Endothelial cell of umbilical vein (primary cell): ENCODE data around the gene UBE3D. TPM values are rescaled to one million over a fixed set of nuclear protein-coding genes. Genes with fewer than 3 reads are reported as not detected.

Experiments used
- BruUV-seq: library from RNA; stranded (reverse); fragments of 400-500 nt; replicated peaks from 2 replicates; lab custom pipeline; 2021; lab: Mats Ljungman, UMichigan
- CTCF ChIA-PET: fragments of 300-600, 350-600 bp; sonication (Branson Sonifier 250); formaldehyde crosslinking; loops from one replicate; lab custom pipeline; 2021; ENCODE audit warnings: antibody characterized with exemption, inconsistent platforms; lab: Charles Lee
- POLR2A ChIA-PET: fragments of 300-600, 350-600 bp; sonication (Branson Sonifier 250); formaldehyde crosslinking; loops from one replicate; lab custom pipeline; 2021; ENCODE audit warnings: antibody characterized with exemption, inconsistent platforms; lab: Charles Lee
- DNase-seq: peaks from one replicate; pipeline ENCODE4 v3.0.0-alpha.2; 2011; ENCODE audit warnings: low read depth, low spot score
- FAIRE-seq: peaks from 2 replicates; lab custom pipeline; 2011; peaks lifted over from hg19 to GRCh38; lab: Jason Lieb, UNC
- H2AFZ ChIP-seq: 2 replicates; pipeline ENCODE4 v1.6.0; 2012; ENCODE audit warnings: low read depth, low read length, control low read depth, inconsistent platforms
- H3K27ac ChIP-seq: 2 replicates; pipeline ENCODE4 v1.5.1; 2011; ENCODE audit warnings: low read depth, mild to moderate bottlenecking, control low read depth, low read length, moderate library complexity; ENCODE audit not compliant: insufficient read depth
- H3K27me3 ChIP-seq, 2 experiments: 2 replicates each; pipeline versions ENCODE4 v1.6.0 to v1.6.1; 2011; ENCODE audit warnings: low read length in 2 of 2, mixed read lengths in 1 of 2; ENCODE audit not compliant: control insufficient read depth in 2 of 2, insufficient read depth in 2 of 2
- H3K36me3 ChIP-seq, 2 experiments: 2 replicates in 1 of 2; 3 replicates in 1 of 2; pipeline ENCODE4 v1.5.1; 2011; ENCODE audit warnings: low read length in 2 of 2, mild to moderate bottlenecking in 1 of 2, moderate library complexity in 1 of 2; ENCODE audit not compliant: control insufficient read depth in 2 of 2, insufficient read depth in 2 of 2; ENCODE audit errors: extremely low read depth in 1 of 2
- H3K4me1 ChIP-seq: 3 replicates; pipeline ENCODE4 v1.5.1; 2011; ENCODE audit warnings: mild to moderate bottlenecking, low read length; ENCODE audit not compliant: control insufficient read depth, insufficient read depth; ENCODE audit errors: extremely low read depth
- H3K4me2 ChIP-seq: 2 replicates; pipeline ENCODE4 v1.6.1; 2011; ENCODE audit warnings: low read length, control low read depth, mixed read lengths; ENCODE audit not compliant: insufficient read depth
- H3K4me3 ChIP-seq, 3 experiments: fragments of 200-600 bp in 1 of 3; sonication (generic), shearing (Covaris generic) in 1 of 3; replicated peaks in 1 of 3; 2 replicates each; pipeline ENCODE4 v1.5.1; 2011 to 2016; ENCODE audit warnings: control low read depth in 3 of 3, low read length in 3 of 3, mild to moderate bottlenecking in 2 of 3, inconsistent platforms in 1 of 3, low read depth in 1 of 3, moderate library complexity in 1 of 3; ENCODE audit not compliant: insufficient read depth in 1 of 3
- H3K79me2 ChIP-seq: 2 replicates; pipeline ENCODE4 v1.6.0; 2012; ENCODE audit warnings: low read length, inconsistent platforms; ENCODE audit not compliant: control insufficient read depth, insufficient read depth
- H3K9ac ChIP-seq: replicated peaks from 2 replicates; pipeline ENCODE3; 2011; ENCODE audit warnings: low read length, control low read depth; ENCODE audit not compliant: insufficient read depth; ENCODE audit errors: extremely low read depth
- H3K9me1 ChIP-seq: replicated peaks from 3 replicates; pipeline ENCODE4 v1.6.0; 2011; ENCODE audit warnings: mild to moderate bottlenecking, low read length; ENCODE audit not compliant: control insufficient read depth, insufficient read depth; ENCODE audit errors: extremely low read depth
- H3K9me3 ChIP-seq: replicated peaks from 2 replicates; pipeline ENCODE4 v1.5.1; 2012; ENCODE audit warnings: low read length, inconsistent platforms; ENCODE audit not compliant: control insufficient read depth, insufficient read depth
- H4K20me1 ChIP-seq: replicated peaks from 2 replicates; pipeline ENCODE3; 2011; ENCODE audit warnings: mild to moderate bottlenecking, low read length; ENCODE audit not compliant: control insufficient read depth, insufficient read depth; ENCODE audit errors: extremely low read depth
- CTCF ChIP-seq, 2 donors: IDR thresholded peaks; 1 replicate in 1 of 2; 2 replicates in 1 of 2; pipeline ENCODE4 v1.5.1; 2011; ENCODE audit warnings: low read length in 2 of 2, mild to moderate bottlenecking in 2 of 2, moderate library complexity in 2 of 2, control low read depth in 1 of 2, inconsistent platforms in 1 of 2, low read depth in 1 of 2; ENCODE audit not compliant: insufficient read depth in 1 of 2; ENCODE audit errors: extremely low read depth in 1 of 2
- FOS ChIP-seq: IDR thresholded peaks from 2 replicates; pipeline ENCODE4 v1.6.1; 2011; ENCODE audit warnings: mild to moderate bottlenecking, low read length, moderate library complexity, borderline replicate concordance; ENCODE audit not compliant: insufficient read depth
- JUN ChIP-seq: IDR thresholded peaks from 2 replicates; pipeline ENCODE4 v1.6.1; 2011; ENCODE audit warnings: borderline replicate concordance, low read depth; ENCODE audit not compliant: insufficient read length, insufficient read depth
- MYC ChIP-seq: IDR thresholded peaks from one replicate; pipeline ENCODE4 v1.6.1; 2011; ENCODE audit warnings: mild to moderate bottlenecking, low read depth, low read length
- POLR2A ChIP-seq: IDR thresholded peaks from 2 replicates; pipeline ENCODE4 v1.6.1; 2012; ENCODE audit warnings: low read depth, mild to moderate bottlenecking, control low read depth, low read length
- POLR2AphosphoS5 ChIP-seq: IDR thresholded peaks from 2 replicates; pipeline ENCODE4 v1.6.1; 2012; ENCODE audit warnings: low read depth, mild to moderate bottlenecking, control low read depth, low read length, moderate library complexity; ENCODE audit not compliant: insufficient read depth
- dilution Hi-C: fragments of 300-500 bp; cut with MboI; formaldehyde crosslinking; loops from one replicate; pipeline ENCODE4 v1.15.0; 2019; ENCODE audit warnings: low sequenced_read_pairs; ENCODE audit not compliant: extremely low pct_ligation_motif_present
- intact Hi-C: fragments of 100-400 bp; cut with micrococcal nuclease; formaldehyde crosslinking; loops from one replicate; pipeline ENCODE4 v1.10.0; 2022
- polyA plus RNA-seq, 4 experiments: library from polyadenylated mRNA; depleted of rRNA in 3 of 4; stranded (reverse) in 3 of 4; unstranded in 1 of 4; fragments of >200 nt; gene quantifications; 2 replicates each; pipeline versions ENCODE4 v1.2.1 to v1.2.3, GENCODE V29; 2011 to 2012; ENCODE audit warnings: missing spikeins in 1 of 4
- total RNA-seq: library from RNA; stranded (reverse); gene quantifications from 2 replicates; pipeline ENCODE4 v1.2.3, GENCODE V29; 2021
- TF ChIP-seq, protein P1 (sequence below): IDR thresholded peaks from 2 replicates; pipeline ENCODE4 v1.6.1; 2011; ENCODE audit not compliant: insufficient read depth, insufficient read length

Gene UBE3D
- total and polyA plus RNA-seq, 2 donors (not counting 3 experiments of a cell fraction or from before 2014, with no cell fraction given): 1.9 to 6.2 TPM

DNA sequence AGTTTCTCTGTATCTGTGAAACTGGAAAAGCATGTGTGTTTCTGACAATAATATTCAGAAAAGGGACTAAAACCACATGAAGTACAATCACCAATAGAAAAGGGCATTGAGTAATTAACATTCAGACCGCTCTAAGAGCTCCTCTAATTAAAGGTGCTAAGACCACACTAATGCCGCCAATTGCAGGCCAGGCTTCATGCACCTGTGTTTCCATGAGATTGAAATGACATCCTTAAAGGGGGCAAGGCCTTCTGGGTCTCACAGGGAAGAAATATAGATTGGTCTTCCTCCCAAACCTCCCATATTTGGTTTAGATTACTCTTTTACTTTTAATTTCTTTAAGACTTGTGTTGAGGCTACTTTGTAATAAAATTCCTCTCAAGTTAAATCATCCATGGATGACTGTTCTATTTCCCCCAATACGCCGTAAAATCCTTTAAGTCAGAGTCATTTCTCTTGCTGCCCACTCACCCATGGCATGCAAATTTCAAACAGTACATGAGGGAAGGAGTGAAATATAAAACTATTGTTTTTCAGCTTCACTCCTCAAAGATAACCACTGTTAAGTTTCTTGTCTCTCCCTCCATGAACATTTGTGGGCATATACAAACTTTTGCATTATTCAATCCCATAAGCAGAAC, 110.6 kb downstream of the UBE3D start:
- Histone ChIP-seq H3K9ac (no peak overlapping the region), H3K9me1 (no peaks in the 10 kb centered on the region), H3K79me2 (no peaks in the 10 kb centered on the region), H2AFZ (no peak overlapping the region), H3K4me2 (no peak overlapping the region), H3K27ac (no peak overlapping the region), H4K20me1 (no peaks in the 10 kb centered on the region), H3K36me3 (peaks cover 0 to 2% of the 10 kb centered on the region in 2 experiments), H3K4me1 (no peaks in the 10 kb centered on the region), H3K27me3 (no peaks in the 10 kb centered on the region), H3K9me3 (no peaks in the 10 kb centered on the region), H3K4me3 (no peak overlapping the region)
- dilution Hi-C loops: no loop called here
- ChIA-PET CTCF (no interaction called here), POLR2A (no interaction called here)
- TF ChIP-seq CTCF (IDR thresholded peaks at IDR 0.05; ENCODE audit: extremely low read depth in 1 of 2, insufficient read depth in 1 of 2, low read depth in 1 of 2, low read length in 2 of 2) (no peak), JUN (no peak), POLR2AphosphoS5 (no peak), FOS (no peak), POLR2A (no peak), MYC (no peak)
- TF ChIP-seq, protein P1, sequence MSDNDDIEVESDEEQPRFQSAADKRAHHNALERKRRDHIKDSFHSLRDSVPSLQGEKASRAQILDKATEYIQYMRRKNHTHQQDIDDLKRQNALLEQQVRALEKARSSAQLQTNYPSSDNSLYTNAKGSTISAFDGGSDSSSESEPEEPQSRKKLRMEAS: no peak
- intact Hi-C loops: no loop called here
- FAIRE-seq (no peak), DNase-seq (no peak)
- BruUV-seq: no TSS peak
